MM.1S (cell line): ENCODE data around the gene FBXO47.

Experiments used
- EZH2 ChIP-seq: fragments of 300-600 bp; sonication (generic); optimal IDR thresholded peaks from 2 replicates; pipeline ENCODE3; 2017; ENCODE audit warnings: low read depth, mild to moderate bottlenecking, antibody characterized with exemption, low read length, mixed read lengths
- EZH2phosphoT487 ChIP-seq: fragments of 300-600 bp; sonication (generic); IDR thresholded peaks from 2 replicates; pipeline ENCODE4 v1.6.1; 2018; ENCODE audit warnings: antibody characterized with exemption, low read length
- TF ChIP-seq, protein P1 (sequence below): fragments of 300-600 bp; sonication (generic); IDR thresholded peaks from 2 replicates; pipeline ENCODE4 v1.5.1; 2016; ENCODE audit warnings: antibody characterized with exemption, low read length, mixed read lengths

DNA sequence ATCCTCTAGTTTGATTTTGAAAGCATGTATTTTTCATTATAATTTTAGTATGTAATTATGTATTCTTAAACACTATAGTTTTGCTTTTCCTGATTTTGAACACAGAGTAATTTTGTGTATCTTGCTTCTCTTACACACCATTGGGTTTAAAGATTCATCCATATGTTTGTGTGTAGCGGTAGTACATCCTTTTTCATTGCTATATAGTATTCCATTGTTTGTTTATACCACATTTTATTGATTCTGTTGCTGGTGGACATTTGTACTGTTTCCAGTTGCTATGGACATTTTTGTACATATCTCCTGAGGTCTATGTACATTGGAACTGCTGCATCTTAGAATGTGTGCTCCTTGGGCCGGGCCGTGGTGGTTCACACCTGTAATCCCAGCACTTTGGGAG lies 62.3 kb downstream of the FBXO47 start:
- TF ChIP-seq, protein P1, sequence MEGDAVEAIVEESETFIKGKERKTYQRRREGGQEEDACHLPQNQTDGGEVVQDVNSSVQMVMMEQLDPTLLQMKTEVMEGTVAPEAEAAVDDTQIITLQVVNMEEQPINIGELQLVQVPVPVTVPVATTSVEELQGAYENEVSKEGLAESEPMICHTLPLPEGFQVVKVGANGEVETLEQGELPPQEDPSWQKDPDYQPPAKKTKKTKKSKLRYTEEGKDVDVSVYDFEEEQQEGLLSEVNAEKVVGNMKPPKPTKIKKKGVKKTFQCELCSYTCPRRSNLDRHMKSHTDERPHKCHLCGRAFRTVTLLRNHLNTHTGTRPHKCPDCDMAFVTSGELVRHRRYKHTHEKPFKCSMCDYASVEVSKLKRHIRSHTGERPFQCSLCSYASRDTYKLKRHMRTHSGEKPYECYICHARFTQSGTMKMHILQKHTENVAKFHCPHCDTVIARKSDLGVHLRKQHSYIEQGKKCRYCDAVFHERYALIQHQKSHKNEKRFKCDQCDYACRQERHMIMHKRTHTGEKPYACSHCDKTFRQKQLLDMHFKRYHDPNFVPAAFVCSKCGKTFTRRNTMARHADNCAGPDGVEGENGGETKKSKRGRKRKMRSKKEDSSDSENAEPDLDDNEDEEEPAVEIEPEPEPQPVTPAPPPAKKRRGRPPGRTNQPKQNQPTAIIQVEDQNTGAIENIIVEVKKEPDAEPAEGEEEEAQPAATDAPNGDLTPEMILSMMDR: no peak
- TF ChIP-seq EZH2: no peak
- no peak for TF ChIP-seq EZH2phosphoT487
